ENCODE results near the gene FKBP3.
A peak's percentile ranks its signal among the peaks of the same experiment; 100 is the strongest.
"Not testable (repeated sequence)": the region's sequence is repeated elsewhere in the genome, so short reads cannot be mapped to it uniquely, and the experiment has no call there.

FKBP3 gene

DNA sequence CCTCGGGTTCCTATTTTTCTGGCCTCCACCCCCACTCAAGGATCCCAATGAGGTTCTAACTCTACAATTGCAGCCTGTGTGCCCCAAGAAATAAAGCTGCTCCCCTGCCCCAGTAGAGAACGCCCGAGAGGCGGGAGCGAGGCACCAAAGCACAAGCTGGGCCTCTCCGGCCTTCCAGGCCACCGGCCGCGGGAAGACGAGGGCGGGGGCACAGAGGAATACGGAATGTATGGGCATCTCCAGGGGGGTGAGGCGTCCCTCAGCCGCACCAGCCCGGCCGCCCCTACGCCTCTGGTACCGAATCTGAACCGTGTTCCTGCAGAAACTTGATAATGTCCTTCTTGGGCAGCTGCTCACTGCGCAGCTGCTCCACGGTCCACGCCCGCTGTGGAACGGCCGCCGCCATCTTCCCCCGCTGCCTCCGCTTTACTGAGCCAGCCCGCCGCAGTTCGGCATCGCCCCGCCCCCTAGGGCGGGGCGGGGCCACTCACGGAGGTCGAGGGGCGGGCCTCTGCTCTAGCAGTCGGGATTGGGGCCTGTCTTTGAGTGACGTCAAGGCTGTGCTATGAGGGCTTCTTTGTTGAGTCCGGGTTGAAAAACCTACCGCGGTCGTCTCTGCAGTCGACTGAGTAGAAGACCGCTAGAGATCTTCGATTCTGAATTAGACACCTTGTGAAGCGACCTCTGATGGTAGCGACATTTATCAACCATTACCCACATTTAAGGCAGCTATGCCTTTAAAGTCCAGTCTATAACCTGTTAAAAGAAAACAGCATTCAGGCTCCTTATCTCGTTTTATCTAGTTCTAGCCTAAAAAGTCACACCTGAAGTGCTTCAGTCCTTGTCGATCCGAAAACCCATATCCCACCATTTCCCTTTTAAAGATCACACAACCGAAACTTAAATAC is at the start of gene FKBP3:
Gene FKBP3 (minus strand): TSS at position 431 of the 908 bp plus-strand sequence. CDS start 25 bp downstream, at position 406.
- DNase-seq, result peak; percentile 97

DNA sequence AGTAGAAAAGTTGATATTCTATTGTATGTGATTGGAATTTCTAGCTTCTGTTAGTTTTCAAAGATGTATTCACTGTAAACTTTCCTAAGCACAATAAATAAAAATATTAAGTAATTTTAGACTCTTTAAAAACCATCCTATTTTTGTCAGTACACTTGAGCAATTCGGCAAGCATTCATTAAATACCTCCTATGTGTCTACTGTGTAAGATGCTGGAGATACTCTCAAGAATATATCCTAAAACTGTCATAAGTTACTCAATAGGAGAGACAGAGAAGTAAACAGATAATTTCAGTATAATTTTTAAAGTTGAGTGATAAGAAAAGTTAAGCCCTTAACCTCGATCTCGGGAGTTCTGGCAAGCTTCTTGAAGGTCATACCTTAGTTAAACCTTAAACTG is 47.5 kb upstream of the FKBP3 start:
- no peak for DNase-seq

DNA sequence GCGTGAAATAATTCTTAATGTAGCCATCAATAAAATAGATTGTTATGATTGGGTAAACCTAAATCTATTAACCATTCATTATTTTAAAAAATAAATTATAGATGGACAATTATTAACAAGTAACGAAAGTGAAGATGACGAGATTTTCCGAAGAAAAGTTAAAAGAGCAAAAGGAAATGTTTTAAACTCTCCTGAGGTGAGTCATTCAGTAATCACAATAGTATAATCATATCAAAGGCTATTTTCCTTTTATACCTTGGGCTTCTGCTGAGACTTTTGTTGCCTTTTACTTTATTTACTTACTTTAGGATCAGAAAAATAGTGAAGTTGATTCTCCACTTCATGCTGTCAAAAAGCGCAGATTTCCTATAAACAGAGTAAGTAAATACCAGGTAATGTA is 47.0 kb upstream of the FKBP3 start:
- DNase-seq, result no peak

DNA sequence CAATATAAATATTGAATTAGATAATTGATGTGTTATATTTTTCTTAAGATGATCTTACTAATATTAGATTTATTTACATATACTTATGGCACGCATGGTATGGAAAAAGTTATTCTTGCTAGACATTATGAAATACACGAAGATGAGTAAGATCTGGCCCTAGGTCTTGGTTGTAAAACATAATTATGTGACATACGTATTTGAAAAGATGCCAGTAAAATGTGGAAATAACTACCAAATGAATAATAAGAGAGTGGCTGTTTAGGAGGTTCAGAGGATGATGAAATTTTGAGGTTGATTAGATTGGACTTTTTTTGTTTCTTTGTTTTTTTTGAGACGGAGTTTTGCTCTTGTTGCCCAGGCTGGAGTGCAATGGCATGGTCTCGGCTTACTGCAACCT is 42.8 kb upstream of the FKBP3 start:
- no peak for DNase-seq

DNA sequence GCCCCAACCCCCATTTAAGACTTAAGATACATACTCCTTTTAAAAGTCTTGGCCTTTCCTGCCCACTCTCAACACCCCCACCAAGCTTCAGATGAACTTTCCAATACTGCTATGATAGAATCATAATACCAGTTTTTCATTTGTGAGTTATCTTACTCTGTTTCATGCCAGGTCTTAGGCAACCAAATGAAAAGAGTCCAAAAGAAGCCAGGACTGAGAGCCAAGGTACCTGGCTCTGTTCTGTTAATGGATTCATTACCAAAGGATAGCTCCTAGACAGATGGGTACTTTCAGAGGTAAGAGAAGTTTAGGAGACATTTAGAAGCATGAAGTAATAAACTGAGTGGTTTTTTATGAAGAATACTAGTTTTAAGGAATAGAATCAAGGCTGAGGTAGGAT is 35.6 kb upstream of the FKBP3 start:
- no peak for DNase-seq

DNA sequence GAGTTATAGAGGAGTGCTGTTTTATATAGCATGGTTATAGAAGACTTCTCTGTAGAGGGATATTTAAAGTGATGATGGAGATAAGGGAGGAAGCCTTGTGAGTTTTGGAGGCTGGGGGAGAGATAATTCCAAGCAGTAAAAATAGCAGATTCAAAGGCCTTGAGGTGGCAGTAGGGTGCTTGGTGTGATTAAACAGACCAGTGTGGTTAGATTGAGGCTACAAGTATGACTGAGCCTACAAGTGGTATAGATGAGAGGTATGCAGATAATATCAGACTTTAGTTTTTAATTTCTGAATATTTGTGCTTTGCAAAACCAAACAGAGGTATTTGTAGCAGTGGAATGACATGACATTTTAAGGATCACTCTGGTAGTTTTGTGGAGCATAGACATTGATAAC is 21.8 kb upstream of the FKBP3 start:
- DNase-seq, result no peak

DNA sequence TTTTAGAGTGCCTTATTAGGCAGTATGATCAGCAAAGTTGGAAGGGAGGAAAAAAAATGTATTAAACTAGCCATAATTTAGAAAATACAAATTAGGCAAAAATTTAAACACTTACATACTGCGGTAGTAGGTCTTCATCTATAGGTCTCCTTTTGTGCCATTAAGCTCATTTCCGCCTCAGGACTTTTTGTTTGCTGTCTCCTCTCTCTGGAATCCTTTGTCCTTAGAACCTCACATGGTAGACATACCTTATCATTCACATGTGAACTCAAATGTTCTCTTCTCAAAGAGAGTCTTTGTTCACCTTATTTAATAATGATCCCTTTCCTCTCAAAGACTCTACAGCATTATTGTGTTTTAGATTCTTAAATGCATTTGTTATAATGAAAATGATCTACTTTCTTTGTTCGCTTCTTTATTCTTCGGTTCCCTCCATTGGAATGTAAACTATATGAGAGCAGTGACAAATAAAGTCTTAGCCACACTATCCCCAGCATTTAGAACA is 16.2 kb upstream of the FKBP3 start:
- no peak for DNase-seq

DNA sequence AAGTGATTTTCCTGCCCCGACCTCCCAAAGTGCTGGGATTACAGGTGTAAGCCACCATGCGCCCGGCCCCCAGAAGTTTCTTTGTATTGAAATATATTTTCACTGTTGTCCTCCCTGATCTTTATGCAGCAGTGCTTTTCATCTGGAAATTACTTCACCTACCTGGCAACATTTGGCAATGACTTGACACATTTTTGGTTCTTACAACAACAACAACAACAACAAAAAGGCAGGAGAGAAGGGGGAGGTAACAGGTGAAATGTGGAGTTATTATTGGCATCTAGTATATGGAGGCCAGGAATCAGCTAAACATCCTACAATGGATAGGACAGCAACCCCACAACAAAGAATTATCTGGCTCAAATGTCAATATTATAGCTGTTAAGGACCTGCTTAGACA is 15.3 kb upstream of the FKBP3 start:
- DNase-seq, result no peak

DNA sequence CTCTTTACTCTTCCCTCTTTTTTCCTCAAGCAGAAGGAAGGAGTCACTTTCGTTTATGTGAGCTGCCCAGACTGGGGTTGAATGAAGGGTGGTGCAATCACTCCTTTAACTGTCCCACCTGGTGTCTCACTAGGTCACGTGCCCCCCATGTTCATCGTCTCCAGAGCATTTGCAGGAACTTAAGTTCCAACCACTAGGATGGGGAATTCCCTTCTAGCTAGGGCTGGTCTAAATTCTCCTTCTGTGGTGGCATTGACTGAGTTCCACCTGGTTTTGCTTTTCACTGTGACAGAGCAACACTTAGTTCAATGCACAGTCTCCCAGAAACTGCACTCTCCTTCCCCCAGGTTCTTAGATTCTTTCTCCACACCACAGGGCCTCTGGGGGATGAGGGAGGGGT is 10.9 kb upstream of the FKBP3 start:
- no peak for DNase-seq

DNA sequence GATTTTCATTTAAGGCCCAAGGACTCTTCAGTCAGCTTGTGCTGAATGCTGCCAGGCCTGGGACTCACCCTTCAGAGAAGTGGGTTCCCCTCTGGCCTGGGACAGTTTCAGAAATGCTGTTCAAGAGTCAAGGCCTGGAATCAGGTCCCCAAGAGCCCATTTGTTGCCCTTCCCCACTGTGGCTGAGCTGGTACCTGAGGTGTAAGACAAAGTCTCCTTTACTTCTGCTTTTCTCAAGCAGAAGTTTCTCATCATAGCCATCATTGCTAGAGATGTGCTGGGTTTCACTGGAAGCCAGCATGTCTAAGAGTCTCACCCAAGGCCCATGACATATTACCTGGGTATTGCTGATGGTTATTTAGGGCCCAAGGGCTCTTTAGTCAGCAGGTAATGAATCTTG is 10.4 kb upstream of the FKBP3 start:
- no peak for DNase-seq

DNA sequence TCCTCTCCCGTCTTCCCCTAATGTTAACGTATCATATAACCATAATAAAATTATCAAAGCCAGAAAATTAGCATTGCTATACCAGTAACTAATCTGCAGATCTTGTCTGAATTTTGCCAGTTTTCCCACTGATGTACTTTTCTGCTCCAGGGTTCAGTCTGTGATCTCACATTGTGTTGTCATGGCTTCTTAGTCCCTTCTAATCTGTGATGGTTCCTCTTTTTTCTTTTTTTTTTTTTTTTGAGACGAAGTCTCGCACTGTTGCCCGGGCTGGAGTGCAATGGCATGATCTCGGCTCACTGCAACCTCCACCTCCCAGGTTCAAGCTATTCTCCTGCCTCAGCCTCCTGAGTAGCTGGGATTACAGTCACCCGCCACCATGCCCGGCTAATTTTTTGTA is 7.8 kb upstream of the FKBP3 start:
- not testable (repeated sequence) for DNase-seq

DNA sequence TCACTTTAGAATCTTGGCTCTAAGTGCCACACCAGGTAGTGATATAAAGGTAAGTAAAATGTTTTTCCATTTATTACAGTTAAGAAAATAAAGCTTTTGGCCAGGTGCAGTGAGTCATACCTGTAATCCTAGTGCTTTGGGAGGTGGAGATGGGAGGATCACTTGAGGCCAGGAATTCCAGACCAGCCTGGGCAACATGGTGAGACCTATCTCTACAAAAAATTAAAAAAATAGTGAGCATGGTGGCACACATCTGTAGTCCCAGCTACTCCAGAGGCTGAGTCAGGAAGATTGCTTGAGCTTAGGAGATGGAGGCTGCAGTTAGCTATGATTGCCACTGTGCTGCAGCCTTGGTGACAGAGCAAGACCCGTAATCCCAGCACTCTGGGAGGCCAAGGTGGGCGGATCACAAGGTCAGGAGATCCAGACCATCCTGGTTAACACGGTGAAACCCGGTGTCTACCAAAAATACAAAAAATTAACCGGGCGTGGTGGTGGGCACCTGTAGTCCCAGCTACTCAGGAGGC is 6.4 kb upstream of the FKBP3 start:
- DNase-seq, result no peak

DNA sequence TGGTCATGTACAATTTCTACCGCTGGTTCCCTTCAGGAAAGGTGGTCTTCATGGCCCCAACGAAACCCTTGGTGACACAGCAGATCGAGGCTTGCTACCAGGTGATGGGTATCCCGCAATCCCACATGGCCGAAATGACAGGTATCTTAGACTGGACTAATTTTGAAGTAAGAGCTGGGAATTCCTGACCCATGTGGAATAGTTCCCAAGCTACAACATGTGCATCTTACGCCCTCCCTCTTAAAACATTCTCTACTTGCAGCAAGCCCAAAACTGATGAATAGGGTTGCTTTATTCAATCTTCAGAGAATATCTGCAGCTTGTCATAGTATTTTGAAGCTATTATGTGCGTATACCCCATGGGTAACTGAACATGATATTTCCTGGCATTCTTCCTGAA is 2.1 kb upstream of the FKBP3 start:
- DNase-seq, result peak; percentile 53

DNA sequence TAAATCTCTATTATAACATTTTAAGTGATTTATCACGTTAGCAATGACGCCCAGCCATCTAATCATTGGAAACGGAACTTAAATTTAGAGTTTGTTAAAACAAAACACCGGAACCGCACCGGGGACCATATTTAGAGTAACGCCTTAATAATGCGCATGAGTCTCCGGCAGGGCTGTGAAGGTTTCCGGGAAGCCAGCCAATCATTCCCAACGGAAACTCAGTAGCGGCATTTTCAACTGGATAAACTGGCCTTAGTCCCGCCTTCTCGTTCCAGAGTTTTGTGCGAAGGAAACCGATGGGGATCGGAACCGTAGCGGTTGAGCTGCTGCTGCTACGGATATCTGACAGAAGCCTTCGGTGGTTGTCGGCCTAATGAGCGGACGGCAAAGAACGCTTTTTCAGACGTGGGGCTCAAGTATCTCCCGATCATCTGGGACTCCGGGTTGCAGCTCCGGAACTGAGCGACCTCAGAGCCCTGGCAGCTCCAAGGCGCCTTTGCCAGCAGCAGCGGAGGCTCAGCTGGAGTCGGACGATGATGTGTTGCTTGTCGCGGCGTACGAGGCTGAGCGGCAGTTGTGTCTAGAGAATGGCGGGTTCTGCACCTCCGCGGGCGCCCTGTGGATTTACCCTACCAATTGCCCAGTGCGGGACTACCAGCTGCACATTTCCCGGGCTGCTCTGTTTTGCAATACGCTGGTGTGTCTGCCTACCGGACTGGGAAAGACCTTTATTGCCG is 1.5 kb upstream of the FKBP3 start, which contains the start of gene FANCM:
Gene FANCM (plus strand): TSS at position 272 of the 737 bp plus-strand sequence. CDS start 102 bp downstream, at position 374.
- peak; percentile 97 for DNase-seq

DNA sequence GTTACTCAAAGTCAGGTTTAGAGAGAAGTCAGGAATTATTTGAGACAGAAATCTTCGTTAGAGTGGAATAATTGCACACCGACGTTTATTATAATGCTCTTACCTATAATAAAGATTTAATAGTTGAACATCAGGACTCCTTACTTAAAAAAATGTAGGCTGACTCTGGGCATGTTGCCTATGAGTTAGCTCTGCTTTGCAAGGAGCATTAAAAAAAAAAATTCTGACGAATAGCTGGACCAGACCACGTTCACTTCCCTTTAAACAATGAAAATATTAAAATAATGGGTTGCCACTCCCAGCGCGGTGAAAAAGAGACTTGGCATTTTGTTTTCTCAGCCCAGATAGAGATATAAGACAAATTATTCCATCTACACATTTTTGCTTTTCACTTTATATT is 875 bp upstream of the FKBP3 start:
- peak; percentile 43 for DNase-seq

DNA sequence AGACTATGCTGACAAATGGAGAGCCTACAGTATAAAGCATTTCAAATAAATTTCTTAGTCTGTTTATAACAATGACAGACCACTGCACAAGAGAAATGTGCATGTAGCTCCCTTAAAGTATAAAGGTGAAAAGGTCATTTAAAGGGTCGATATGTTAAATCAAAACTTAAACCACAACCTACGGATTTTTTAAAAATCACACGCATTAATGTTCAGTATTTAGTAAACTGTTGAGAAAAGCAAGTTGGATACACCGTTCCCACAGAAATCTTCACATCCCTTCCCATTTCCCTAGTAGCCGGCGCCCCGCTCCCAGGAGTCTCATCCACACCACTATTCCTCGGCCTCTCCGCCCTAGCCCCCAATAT is 614 bp downstream of the FKBP3 start:
- DNase-seq, result peak; percentile 54

DNA sequence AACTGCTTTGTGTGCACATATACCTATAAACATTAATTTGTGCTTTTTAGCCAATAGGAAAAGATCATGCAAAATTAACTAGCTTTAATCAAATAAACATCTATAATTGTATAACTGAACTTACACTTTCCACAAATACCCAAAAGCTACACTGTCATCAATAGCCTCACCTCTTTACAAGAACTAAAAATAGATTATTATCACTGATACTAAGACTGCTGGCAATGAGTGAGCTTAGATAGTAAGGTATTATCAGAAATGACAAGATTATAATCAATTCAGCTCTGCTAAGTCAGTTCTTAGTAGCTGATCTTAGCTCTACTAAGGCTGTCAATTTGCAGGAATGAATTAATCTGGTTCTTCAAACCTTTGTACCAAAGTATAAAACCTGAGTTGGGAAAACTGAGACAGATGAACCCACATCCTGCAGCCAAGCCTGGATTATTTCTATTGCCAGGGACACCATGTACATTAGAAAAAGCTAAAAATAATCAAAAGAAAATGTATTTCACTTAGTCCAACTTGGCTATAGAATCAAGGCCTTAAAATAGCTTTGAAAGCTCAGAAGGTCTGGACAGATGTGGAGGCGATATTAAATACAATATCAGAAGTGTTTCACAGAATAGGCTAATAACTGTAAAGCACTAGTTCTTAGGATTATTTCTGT is 5.2 kb downstream of the FKBP3 start:
- DNase-seq, result no peak

DNA sequence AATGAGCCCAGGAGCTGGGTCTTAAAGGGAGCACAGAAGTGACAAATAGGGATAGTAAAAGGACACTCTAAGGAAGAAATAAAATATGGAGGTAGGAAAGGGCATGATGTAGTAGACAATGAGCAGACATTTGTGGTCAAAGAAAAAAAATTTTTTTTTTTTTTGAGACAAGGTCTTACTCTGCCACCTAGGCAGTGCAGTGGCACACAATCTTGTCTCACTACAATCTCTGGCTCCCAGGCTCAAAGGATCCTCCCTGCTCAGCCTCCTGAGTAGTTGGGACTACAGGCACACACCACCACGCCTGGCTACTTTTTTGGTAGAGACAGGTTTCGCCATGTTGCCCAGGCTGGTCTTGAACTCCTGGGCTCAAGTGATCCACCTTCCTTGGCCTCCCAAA is 8.5 kb downstream of the FKBP3 start:
- no peak for DNase-seq

DNA sequence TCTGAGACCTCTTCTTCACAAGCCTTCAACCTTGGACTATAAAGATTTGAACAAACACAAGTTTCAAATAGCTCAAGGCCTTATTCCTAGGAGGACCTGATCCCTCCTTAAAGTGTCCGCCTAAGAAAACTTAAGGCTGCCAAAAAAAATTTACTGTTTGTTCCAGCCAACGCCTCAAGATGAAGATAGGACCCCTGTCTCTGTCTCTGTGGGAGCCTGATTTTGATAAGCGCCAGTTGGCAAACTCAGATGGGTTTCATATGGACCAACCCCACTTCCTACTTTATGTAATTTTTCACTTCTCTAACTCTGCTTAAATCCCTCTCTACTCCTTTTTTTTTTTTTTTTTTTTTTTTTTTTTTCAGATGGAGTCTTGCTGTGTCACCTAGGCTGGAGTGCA is 11.0 kb downstream of the FKBP3 start:
- no peak for DNase-seq

DNA sequence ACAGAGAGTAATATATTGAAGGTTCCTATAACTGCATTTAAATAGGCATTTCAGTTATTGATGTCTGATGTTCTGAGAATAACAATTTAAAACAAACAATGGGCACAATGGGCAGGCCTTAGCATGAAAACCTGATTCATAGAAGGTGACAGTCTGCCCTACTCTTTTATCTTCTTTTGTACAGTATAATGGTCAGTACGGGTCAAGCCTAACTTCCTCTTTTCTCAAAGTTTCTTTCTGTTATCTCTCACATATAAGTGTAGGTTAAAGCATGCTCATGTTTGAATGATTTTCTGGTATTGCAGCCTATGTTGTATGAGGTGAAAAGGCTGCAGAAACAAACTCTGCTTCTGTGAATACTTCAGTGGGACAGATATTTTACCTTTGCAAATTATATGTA is 14.2 kb downstream of the FKBP3 start:
- peak; percentile 17 for DNase-seq

DNA sequence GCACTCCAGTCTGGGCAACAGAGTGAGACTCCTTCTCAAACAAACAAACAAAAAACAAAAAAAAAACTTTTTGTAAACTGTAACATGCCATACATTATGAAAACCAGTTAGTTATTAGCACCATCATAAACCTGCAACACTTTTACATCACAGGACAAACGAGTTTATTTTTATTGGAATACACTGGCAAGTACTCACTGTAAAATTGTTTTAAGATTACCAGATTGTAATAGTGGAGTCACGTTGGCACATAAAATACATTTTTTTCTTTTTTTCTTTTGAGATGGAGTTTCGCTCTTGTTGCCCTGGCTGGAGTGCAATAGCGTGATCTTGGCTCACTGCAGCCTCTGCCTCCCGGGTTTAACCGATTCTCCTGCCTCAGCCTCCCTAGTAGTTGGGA is 15.7 kb downstream of the FKBP3 start:
- DNase-seq, result no peak

DNA sequence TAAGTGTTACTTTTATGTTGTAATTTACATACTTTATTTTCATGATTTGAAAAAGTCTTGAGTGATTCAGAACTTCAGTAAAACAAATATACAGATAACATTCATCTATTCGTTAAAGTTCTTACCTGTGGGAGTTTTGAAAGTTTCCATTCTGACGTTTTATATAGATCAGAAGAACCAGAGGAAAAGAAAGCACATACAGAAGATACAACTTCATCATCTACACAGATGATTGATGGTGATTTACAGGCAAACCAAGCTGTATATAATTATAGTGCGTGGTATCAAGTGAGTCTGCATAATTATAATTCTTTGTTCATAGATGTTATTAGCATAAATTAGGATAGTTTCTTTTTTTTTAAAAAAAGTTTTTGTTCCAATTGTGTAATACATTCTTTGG is 20.0 kb downstream of the FKBP3 start:
- DNase-seq, result no peak

Data from NCI-H526 treated with DMSO at 0.1 percent for 48 hours (cell line).